ENCODE measurements around the gene ARSA. TPM values are rescaled to one million over a fixed set of nuclear protein-coding genes. Genes with fewer than 3 reads are reported as not detected.
A peak's percentile ranks its signal among the peaks of the same experiment; 100 is the strongest.

Gene ARSA
- total RNA-seq, 1 experiment from 2014 or later, result 40.2 TPM

DNA sequence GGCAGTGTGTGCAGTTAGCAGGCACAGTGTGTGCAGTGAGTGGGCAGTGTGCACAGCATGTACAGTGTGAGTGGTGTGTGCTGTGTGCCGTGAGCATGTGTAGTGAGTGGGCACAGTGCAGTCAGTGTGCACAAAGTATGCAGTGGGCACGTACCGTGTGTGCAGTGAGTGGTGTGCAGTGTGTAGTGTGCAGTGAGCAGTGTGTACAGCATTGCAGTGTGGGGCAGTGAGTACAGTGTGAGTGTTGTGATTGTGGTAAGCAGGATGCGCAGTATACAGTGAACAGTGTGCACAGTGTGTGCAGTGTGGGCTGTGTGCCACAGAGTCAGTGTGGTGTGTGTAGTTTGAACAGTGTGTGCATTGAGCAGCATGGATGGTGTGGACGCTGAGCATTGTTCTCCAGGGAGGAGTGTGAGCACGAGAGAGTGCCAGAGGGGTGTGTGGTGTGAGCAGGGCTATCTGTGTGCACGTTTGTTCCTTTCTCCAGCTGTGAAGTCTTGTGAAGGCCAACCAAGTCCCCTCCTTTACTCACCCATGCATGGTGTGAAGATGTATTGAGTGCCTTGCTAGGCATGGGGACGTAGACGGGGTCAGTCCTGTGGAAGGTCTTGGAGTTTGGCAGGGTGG, 47.7 kb upstream of the ARSA start:
- TF ChIP-seq, protein P1, sequence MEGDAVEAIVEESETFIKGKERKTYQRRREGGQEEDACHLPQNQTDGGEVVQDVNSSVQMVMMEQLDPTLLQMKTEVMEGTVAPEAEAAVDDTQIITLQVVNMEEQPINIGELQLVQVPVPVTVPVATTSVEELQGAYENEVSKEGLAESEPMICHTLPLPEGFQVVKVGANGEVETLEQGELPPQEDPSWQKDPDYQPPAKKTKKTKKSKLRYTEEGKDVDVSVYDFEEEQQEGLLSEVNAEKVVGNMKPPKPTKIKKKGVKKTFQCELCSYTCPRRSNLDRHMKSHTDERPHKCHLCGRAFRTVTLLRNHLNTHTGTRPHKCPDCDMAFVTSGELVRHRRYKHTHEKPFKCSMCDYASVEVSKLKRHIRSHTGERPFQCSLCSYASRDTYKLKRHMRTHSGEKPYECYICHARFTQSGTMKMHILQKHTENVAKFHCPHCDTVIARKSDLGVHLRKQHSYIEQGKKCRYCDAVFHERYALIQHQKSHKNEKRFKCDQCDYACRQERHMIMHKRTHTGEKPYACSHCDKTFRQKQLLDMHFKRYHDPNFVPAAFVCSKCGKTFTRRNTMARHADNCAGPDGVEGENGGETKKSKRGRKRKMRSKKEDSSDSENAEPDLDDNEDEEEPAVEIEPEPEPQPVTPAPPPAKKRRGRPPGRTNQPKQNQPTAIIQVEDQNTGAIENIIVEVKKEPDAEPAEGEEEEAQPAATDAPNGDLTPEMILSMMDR (IDR thresholded peaks at IDR 0.05; ENCODE audit: unreplicated experiment), result no peak
- Mint-ChIP-seq H3K9me3 (ENCODE audit: low read depth, unreplicated experiment) (no peaks in the 10 kb centered on the region), H3K4me1 (ENCODE audit: low read depth, unreplicated experiment) (peaks cover 12% of the 10 kb centered on the region), H3K27ac (ENCODE audit: unreplicated experiment) (no peak overlapping the region), H3K4me3 (ENCODE audit: low read depth, unreplicated experiment) (peak overlapping the region; percentile 70), H3K27me3 (ENCODE audit: unreplicated experiment) (peaks cover 52% of the 10 kb centered on the region), H3K36me3 (ENCODE audit: insufficient read depth, unreplicated experiment) (peaks cover 11% of the 10 kb centered on the region)
- no peak for DNase-seq
- no TSS peak for BruUV-seq (replicated peaks)
- intact Hi-C loops (cut with micrococcal nuclease; ENCODE audit: unreplicated experiment), result no loop called here
- CTCF ChIA-PET, result no interaction called here

DNA sequence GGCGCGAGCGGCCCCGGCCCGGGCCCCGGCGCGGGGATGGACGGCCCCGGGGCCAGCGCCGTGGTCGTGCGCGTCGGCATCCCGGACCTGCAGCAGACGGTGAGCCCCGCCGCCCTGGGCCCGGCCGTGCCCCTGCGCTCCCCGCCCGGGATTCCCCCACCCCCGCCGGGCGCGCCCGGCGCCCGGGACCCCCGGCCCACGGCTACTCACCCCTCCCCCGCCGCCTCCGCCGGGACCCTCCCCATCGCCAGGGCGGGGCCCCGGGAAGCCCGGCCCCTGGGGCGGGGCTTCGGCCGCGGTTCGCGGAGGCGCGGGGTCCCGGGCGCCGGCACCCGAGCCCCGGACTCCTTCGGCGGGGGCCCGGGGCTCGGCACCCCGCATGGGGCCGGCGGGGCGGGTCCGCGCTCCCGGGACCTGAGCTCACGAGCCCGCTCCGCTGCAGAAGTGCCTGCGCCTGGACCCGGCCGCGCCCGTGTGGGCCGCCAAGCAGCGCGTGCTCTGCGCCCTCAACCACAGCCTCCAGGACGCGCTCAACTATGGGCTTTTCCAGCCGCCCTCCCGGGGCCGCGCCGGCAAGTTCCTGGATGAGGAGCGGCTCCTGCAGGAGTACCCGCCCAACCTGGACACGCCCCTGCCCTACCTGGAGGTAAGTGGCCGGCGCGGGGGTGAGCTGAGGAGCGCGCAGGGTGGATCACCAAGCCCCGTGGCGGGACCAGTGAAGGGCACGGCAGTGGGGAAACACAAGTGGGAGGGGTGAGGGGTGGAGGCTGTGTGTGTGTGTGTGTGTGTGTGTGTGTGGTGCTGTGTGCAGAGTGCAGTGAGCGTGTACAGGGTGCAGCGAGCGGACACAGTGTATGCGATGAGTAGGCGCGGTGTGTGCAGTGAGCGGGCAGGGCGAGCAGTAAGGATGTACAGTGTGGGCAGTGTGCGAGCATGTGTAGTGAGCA, 46.9 kb upstream of the ARSA start:
- peak overlapping the region; percentile 70 for H3K4me3 Mint-ChIP-seq (ENCODE audit: low read depth, unreplicated experiment)
- H3K27ac Mint-ChIP-seq (ENCODE audit: unreplicated experiment), result no peak overlapping the region
- TF ChIP-seq, protein P1 (IDR thresholded peaks at IDR 0.05; ENCODE audit: unreplicated experiment), result no peak
- CTCF ChIA-PET, result no interaction called here
- intact Hi-C loops (cut with micrococcal nuclease; ENCODE audit: unreplicated experiment), result no loop called here
- peak; percentile 84 for DNase-seq
- peaks cover 60% of the 10 kb centered on the region for H3K27me3 Mint-ChIP-seq (ENCODE audit: unreplicated experiment)
- peaks cover 11% of the 10 kb centered on the region for H3K36me3 Mint-ChIP-seq (ENCODE audit: insufficient read depth, unreplicated experiment)
- no peaks in the 10 kb centered on the region for H3K9me3 Mint-ChIP-seq (ENCODE audit: low read depth, unreplicated experiment)
- BruUV-seq (replicated peaks), result no TSS peak
- peaks cover 12% of the 10 kb centered on the region for H3K4me1 Mint-ChIP-seq (ENCODE audit: low read depth, unreplicated experiment)

DNA sequence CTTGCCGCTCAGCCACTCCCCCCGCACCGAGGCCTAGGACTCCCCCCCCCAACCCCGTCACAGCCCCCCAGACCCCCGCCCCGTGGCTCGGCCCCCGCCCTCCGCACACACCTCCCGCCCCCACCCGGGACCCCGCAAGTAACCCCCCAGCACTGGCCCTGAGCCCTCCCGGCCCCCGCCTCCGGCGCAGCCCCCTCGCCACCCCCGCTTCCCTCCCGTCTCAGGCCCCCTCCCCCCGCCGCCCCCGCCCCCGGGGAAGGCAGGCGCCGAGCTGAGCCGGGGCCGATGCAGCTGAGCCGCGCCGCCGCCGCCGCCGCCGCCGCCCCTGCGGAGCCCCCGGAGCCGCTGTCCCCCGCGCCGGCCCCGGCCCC, 46.2 kb upstream of the ARSA start:
- Mint-ChIP-seq H3K36me3 (ENCODE audit: insufficient read depth, unreplicated experiment) (peaks cover 11% of the 10 kb centered on the region), H3K27ac (ENCODE audit: unreplicated experiment) (no peak overlapping the region), H3K4me1 (ENCODE audit: low read depth, unreplicated experiment) (peaks cover 12% of the 10 kb centered on the region), H3K4me3 (ENCODE audit: low read depth, unreplicated experiment) (no peak overlapping the region), H3K9me3 (ENCODE audit: low read depth, unreplicated experiment) (no peaks in the 10 kb centered on the region), H3K27me3 (ENCODE audit: unreplicated experiment) (peaks cover 61% of the 10 kb centered on the region)
- CTCF ChIA-PET, result no interaction called here
- DNase-seq, result no peak
- TF ChIP-seq, protein P1 (IDR thresholded peaks at IDR 0.05; ENCODE audit: unreplicated experiment), result no peak
- intact Hi-C loops (cut with micrococcal nuclease; ENCODE audit: unreplicated experiment), result no loop called here
- no TSS peak for BruUV-seq (replicated peaks)

DNA sequence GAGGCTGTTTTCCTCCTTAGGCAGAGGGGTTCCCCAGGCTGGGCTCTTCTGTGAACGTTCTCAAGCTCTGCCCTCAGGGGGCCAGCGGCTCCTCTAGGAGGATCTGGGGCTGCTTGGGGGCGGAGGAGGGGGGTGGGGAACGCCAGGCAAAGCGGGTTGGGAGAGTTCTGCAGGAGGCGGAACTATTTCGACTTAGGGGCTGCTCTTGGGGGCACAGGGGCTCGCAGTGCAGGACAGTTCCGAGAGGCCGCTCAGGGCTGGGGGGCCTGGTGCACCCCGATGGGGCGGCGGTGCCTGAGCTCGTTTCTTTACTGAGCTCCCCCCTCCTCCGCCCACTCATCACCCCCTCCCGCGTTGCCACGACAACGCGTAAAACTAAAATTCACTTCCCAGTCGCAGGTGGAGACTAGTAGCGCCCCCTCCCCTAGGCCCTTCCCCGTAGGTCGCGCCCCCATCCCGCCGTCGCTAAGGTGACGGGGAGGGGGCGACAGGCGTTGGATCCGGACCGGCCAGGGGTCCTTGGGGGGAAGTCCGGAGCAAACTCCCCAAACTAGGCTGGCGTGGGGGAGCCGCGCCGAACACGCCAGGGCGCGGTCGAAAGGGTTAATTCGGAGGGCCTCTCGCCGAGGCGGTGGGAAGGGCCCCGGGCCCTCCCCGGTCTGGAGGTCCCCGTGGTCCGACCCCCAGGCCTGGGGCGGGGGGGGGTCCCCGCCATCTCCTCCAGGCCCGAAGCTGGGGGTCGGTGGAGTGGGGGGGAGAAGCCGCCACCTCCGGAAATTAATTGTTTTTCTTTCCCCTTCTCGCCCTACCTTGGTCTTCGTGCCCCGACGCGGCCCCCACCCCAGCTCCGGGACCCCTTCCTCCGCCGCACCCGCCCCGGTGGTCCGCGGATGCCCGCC, 45.5 kb upstream of the ARSA start:
- H3K36me3 Mint-ChIP-seq (ENCODE audit: insufficient read depth, unreplicated experiment), result peaks cover 11% of the 10 kb centered on the region
- H3K4me3 Mint-ChIP-seq (ENCODE audit: low read depth, unreplicated experiment), result peak overlapping the region; percentile 18
- intact Hi-C loops (cut with micrococcal nuclease; ENCODE audit: unreplicated experiment), result no loop called here
- BruUV-seq (replicated peaks), result no TSS peak
- no peaks in the 10 kb centered on the region for H3K9me3 Mint-ChIP-seq (ENCODE audit: low read depth, unreplicated experiment)
- H3K4me1 Mint-ChIP-seq (ENCODE audit: low read depth, unreplicated experiment), result peaks cover 12% of the 10 kb centered on the region
- H3K27ac Mint-ChIP-seq (ENCODE audit: unreplicated experiment), result no peak overlapping the region
- TF ChIP-seq, protein P1 (IDR thresholded peaks at IDR 0.05; ENCODE audit: unreplicated experiment), result no peak
- CTCF ChIA-PET, result interaction anchor here (0.6 kb wide), 1 partner anchor 525 kb away, joined by 3 read pairs; no protein-coding TSS in a partner anchor
- DNase-seq, result no peak
- H3K27me3 Mint-ChIP-seq (ENCODE audit: unreplicated experiment), result peaks cover 66% of the 10 kb centered on the region
